Mesendoderm (in vitro differentiated cells): ENCODE data around the gene C15orf39.

Experiments
- DNase-seq: peaks from one replicate; pipeline ENCODE4 v3.0.0; 2013
- H2AK5ac ChIP-seq: 2 replicates; pipeline ENCODE4 v1.6.1; 2013; ENCODE audit warnings: low read length, inconsistent platforms
- H2BK120ac ChIP-seq: 2 replicates; pipeline ENCODE4 v1.6.1; 2013; ENCODE audit warnings: low read depth, mild to moderate bottlenecking, low read length, moderate library complexity, mixed read lengths
- H2BK15ac ChIP-seq: replicated peaks from 2 replicates; pipeline ENCODE4 v1.6.1; 2013; ENCODE audit warnings: low read depth, mild to moderate bottlenecking, moderate library complexity
- H2BK5ac ChIP-seq: 2 replicates; pipeline ENCODE4 v1.6.1; 2013; ENCODE audit warnings: low read length, inconsistent platforms
- H3K18ac ChIP-seq: 2 replicates; pipeline ENCODE4 v1.6.1; 2013; ENCODE audit warnings: mild to moderate bottlenecking, low read length, mixed read lengths
- H3K23ac ChIP-seq: one replicate; pipeline ENCODE4 v1.6.1; 2013; ENCODE audit warnings: low read length
- H3K27ac ChIP-seq: 2 replicates; pipeline ENCODE4 v1.5.1; 2013; ENCODE audit warnings: low read depth, mild to moderate bottlenecking, inconsistent platforms, low read length, moderate library complexity
- H3K27me3 ChIP-seq: 2 replicates; pipeline ENCODE4 v1.6.1; 2013; ENCODE audit warnings: low read length, control low read depth, mild to moderate bottlenecking, inconsistent platforms; ENCODE audit not compliant: insufficient read depth, poor library complexity
- H3K36me3 ChIP-seq: 2 replicates; pipeline ENCODE4 v1.6.1; 2013; ENCODE audit warnings: low read length, inconsistent platforms; ENCODE audit not compliant: control insufficient read depth, insufficient read depth
- H3K4ac ChIP-seq: one replicate; pipeline ENCODE4 v1.6.1; 2013; ENCODE audit warnings: low read depth, mild to moderate bottlenecking, low read length, moderate library complexity
- H3K4me1 ChIP-seq: 2 replicates; pipeline ENCODE4 v1.6.1; 2013; ENCODE audit warnings: low read depth, low read length, inconsistent platforms; ENCODE audit not compliant: control insufficient read depth
- H3K4me2 ChIP-seq: 2 replicates; pipeline ENCODE4 v1.6.1; 2013; ENCODE audit warnings: low read length
- H3K4me3 ChIP-seq: 2 replicates; pipeline ENCODE4 v1.5.1; 2013; ENCODE audit warnings: mild to moderate bottlenecking, low read length
- H3K56ac ChIP-seq: one replicate; pipeline ENCODE4 v1.6.1; 2013; ENCODE audit warnings: low read length
- H3K79me1 ChIP-seq: 2 replicates; pipeline ENCODE4 v1.6.1; 2013; ENCODE audit warnings: low read length, inconsistent platforms
- H3K79me2 ChIP-seq: 2 replicates; pipeline ENCODE4 v1.6.1; 2013; ENCODE audit warnings: mild to moderate bottlenecking, low read length; ENCODE audit not compliant: control insufficient read depth, insufficient read depth
- H3K9ac ChIP-seq: 2 replicates; pipeline ENCODE4 v1.6.1; 2013; ENCODE audit warnings: low read length, inconsistent platforms
- H4K5ac ChIP-seq: one replicate; pipeline ENCODE4 v1.6.1; 2013; ENCODE audit warnings: low read length
- H4K8ac ChIP-seq: one replicate; pipeline ENCODE4 v1.6.1; 2013; ENCODE audit warnings: low read depth, mild to moderate bottlenecking, control low read depth, low read length, moderate library complexity
- WGBS: extraction: QIAGEN DNeasy Blood & Tissue Kit; methylation state at CpG from one replicate; pipeline ENCODE4 v1.1.7; 2013; ENCODE audit warnings: low lambda C conversion rate, missing lambda C conversion rate; ENCODE audit not compliant: insufficient coverage; ENCODE audit errors: extremely low coverage; 5-methylcytosine and 5-hydroxymethylcytosine counted together

The C15orf39 gene

GRCh38 chr15:75176396-75176761 lies 25.3 kb upstream of the C15orf39 start:
- no peaks in the 10 kb centered on the region for H3K27me3 ChIP-seq
- H3K4me2 ChIP-seq = no peak overlapping the region
- H2AK5ac ChIP-seq = no peak overlapping the region
- H3K79me2 ChIP-seq = no peaks in the 10 kb centered on the region
- H3K4me3 ChIP-seq = no peak overlapping the region
- no peaks in the 10 kb centered on the region for H3K36me3 ChIP-seq
- DNase-seq = no peak
- no CpG with 5 or more reads among the region's 4 CpGs for WGBS
- H4K5ac ChIP-seq = no peak overlapping the region
- no peak overlapping the region for H3K27ac ChIP-seq
- H3K23ac ChIP-seq = no peak overlapping the region
- no peak overlapping the region for H2BK120ac ChIP-seq
- no peak overlapping the region for H2BK15ac ChIP-seq
- no peak overlapping the region for H3K56ac ChIP-seq
- no peak overlapping the region for H3K9ac ChIP-seq
- H4K8ac ChIP-seq = no peak overlapping the region
- H3K79me1 ChIP-seq = no peaks in the 10 kb centered on the region
- peaks cover 1% of the 10 kb centered on the region for H3K4me1 ChIP-seq
- H3K4ac ChIP-seq = no peak overlapping the region
- H3K18ac ChIP-seq = no peak overlapping the region
- H2BK5ac ChIP-seq = no peak overlapping the region

DNA sequence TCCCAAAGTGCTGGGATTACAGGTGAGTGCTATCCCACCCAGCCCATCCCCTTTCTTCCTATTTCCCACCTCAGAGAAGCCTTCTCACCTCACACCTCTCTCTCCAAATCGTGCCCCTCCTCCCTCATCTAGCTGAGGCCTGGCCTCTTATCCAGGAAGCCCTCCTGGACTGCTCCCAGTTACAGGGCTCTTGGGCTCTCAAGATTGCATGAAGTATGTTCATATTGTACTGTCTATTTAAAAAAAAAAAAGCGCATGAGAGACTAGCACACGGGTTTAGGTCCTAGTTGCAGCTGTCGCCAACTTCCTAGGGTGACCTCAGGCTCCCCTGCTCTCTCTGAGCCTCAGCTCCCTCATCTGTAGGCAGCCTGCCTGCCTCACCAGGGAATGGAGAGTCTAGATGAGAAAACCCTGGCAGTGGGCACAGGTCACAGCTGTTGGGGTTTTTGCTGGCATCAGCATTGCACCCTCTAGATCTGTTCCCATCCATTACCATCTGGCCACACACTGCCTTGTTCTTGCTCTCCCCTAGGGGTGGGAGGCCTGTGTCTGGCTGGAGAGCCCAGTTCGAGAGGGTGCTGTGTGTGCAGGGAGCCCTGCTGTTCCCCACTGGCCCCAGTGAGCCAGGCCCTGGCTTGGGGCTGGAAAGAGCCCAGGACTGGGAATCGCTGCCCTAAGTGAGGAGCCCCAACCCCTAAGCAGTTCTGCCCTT lies 24.2 kb upstream of the C15orf39 start:
- Histone ChIP-seq H3K79me1 (no peaks in the 10 kb centered on the region), H3K18ac (no peak overlapping the region), H3K4me2 (no peak overlapping the region), H2BK15ac (no peak overlapping the region), H3K4ac (no peak overlapping the region), H3K27me3 (no peaks in the 10 kb centered on the region), H4K8ac (no peak overlapping the region), H3K56ac (peak overlapping the region; percentile 19), H2AK5ac (no peak overlapping the region), H2BK5ac (no peak overlapping the region), H2BK120ac (no peak overlapping the region), H3K4me1 (peaks cover 1% of the 10 kb centered on the region), H3K27ac (no peak overlapping the region), H3K9ac (no peak overlapping the region), H3K36me3 (no peaks in the 10 kb centered on the region), H4K5ac (no peak overlapping the region), H3K23ac (no peak overlapping the region), H3K79me2 (no peaks in the 10 kb centered on the region), H3K4me3 (no peak overlapping the region)
- WGBS = no CpG with 5 or more reads among the region's 6 CpGs
- no peak for DNase-seq

- DNase-seq = no peak
- Histone ChIP-seq H3K4ac (no peak overlapping the region), H2BK5ac (no peak overlapping the region), H3K79me1 (no peaks in the 10 kb centered on the region), H3K18ac (peak overlapping the region; percentile 29), H3K4me2 (peak overlapping the region; percentile 62), H3K9ac (peak overlapping the region; percentile 52), H3K36me3 (no peaks in the 10 kb centered on the region), H2BK120ac (no peak overlapping the region), H2BK15ac (no peak overlapping the region), H2AK5ac (no peak overlapping the region), H3K4me1 (peaks cover 1% of the 10 kb centered on the region), H3K27ac (no peak overlapping the region), H3K79me2 (no peaks in the 10 kb centered on the region), H3K23ac (no peak overlapping the region), H3K56ac (peak overlapping the region; percentile 53), H4K5ac (no peak overlapping the region), H3K4me3 (no peak overlapping the region), H3K27me3 (no peaks in the 10 kb centered on the region), H4K8ac (no peak overlapping the region)
- no CpG with 5 or more reads among the region's 53 CpGs for WGBS
Measured at GRCh38 chr15:75178171-75178937, 23.3 kb upstream of the C15orf39 start.

DNA sequence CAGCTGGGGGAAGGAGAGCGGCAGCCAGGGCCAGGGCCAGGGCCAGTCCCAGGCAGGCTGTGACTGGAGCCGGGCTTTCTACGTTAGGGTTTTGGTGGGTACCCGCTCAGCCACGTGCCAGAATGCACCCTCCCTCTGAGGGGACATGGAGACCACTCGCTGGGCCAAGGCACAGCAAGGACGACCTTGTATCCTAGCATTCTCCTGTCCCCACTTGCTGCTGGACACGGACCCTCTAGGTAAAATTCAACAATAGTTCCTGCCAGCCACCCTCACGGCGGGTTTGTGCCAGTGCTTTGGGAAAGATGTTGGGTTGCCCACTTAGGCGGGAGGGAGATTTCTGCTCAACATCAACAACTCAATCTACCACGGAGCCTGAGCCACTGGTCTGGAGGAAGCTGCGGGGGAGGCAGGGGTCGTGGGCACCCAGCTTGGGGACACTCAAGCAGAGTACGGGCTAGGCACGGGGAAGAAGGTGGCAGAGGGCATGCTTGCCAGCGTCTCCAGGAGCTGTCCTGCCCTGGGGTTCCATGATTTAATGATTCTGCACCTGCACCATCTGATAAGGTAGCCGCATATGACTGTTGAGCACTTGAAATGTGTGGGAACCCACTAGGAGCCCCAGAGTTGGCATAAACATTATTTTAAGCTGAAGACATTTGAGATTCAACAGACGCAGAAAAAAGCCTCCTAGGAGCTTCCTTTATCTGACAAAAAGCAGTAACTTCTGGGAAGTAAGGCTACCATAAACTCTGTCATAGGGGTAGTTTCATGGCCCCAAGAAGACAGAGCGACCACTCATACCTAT lies 22.5 kb upstream of the C15orf39 start:
- H3K36me3 ChIP-seq = no peaks in the 10 kb centered on the region
- no peaks in the 10 kb centered on the region for H3K27me3 ChIP-seq
- H2BK15ac ChIP-seq = no peak overlapping the region
- H3K23ac ChIP-seq = no peak overlapping the region
- H2BK120ac ChIP-seq = no peak overlapping the region
- H3K56ac ChIP-seq = peak overlapping the region; percentile 28
- no peak overlapping the region for H2BK5ac ChIP-seq
- no peak overlapping the region for H3K4me3 ChIP-seq
- peak overlapping the region; percentile 30 for H3K4me2 ChIP-seq
- peak overlapping the region; percentile 29 for H3K18ac ChIP-seq
- peak overlapping the region; percentile 52 for H3K9ac ChIP-seq
- no peak overlapping the region for H4K8ac ChIP-seq
- no CpG with 5 or more reads among the region's 20 CpGs for WGBS
- peaks cover 1% of the 10 kb centered on the region for H3K4me1 ChIP-seq
- no peak overlapping the region for H3K27ac ChIP-seq
- H3K4ac ChIP-seq = no peak overlapping the region
- H3K79me2 ChIP-seq = no peaks in the 10 kb centered on the region
- no peak for DNase-seq
- H2AK5ac ChIP-seq = no peak overlapping the region
- no peak overlapping the region for H4K5ac ChIP-seq
- no peaks in the 10 kb centered on the region for H3K79me1 ChIP-seq

GRCh38 chr15:75179746-75180140 lies 21.9 kb upstream of the C15orf39 start:
- no peak overlapping the region for H4K8ac ChIP-seq
- no peak overlapping the region for H3K23ac ChIP-seq
- DNase-seq = no peak
- H3K18ac ChIP-seq = no peak overlapping the region
- no peak overlapping the region for H3K4me3 ChIP-seq
- no peak overlapping the region for H2BK5ac ChIP-seq
- H3K27me3 ChIP-seq = no peaks in the 10 kb centered on the region
- H3K27ac ChIP-seq = no peak overlapping the region
- no peak overlapping the region for H3K56ac ChIP-seq
- peaks cover 1% of the 10 kb centered on the region for H3K4me1 ChIP-seq
- H2BK120ac ChIP-seq = no peak overlapping the region
- H3K4me2 ChIP-seq = no peak overlapping the region
- H4K5ac ChIP-seq = no peak overlapping the region
- H3K4ac ChIP-seq = no peak overlapping the region
- no peak overlapping the region for H2AK5ac ChIP-seq
- H3K36me3 ChIP-seq = no peaks in the 10 kb centered on the region
- H2BK15ac ChIP-seq = no peak overlapping the region
- no CpG with 5 or more reads among the region's 4 CpGs for WGBS
- H3K79me1 ChIP-seq = no peaks in the 10 kb centered on the region
- H3K79me2 ChIP-seq = no peaks in the 10 kb centered on the region
- no peak overlapping the region for H3K9ac ChIP-seq
